B cell (primary cell): ENCODE measurements around the gene MYO1B. TPM values are rescaled to one million over a fixed set of nuclear protein-coding genes. Genes with fewer than 3 reads are reported as not detected.

Source experiments
- ATAC-seq: fragments of 200-7000 bp; cut with Tn5 transposase; one replicate; pipeline ENCODE4 v1.10.0; 2021; ENCODE audit warnings: low read depth, mild to moderate bottlenecking, moderate number of reproducible peaks, moderate library complexity
- CTCF ChIA-PET: fragments of 350-600 bp; sonication (Branson Sonifier 250); formaldehyde crosslinking; loops from one replicate; lab custom pipeline; 2021; ENCODE audit warnings: antibody characterized with exemption, inconsistent platforms; lab: Charles Lee
- POLR2A ChIA-PET: fragments of 350-600 bp; sonication (Branson Sonifier 250); formaldehyde crosslinking; loops from one replicate; lab custom pipeline; 2021; ENCODE audit warnings: antibody characterized with exemption; lab: Charles Lee
- DNase-seq: peaks from one replicate; pipeline ENCODE4 v3.0.0; 2013
- H2AFZ ChIP-seq: 2 replicates; pipeline ENCODE4 v1.6.1; 2012; ENCODE audit warnings: mild to moderate bottlenecking, low read depth, low read length; ENCODE audit not compliant: insufficient read depth, poor library complexity, severe bottlenecking
- H3K27ac ChIP-seq, 2 donors: 1 replicate in 1 of 2; 2 replicates in 1 of 2; pipeline ENCODE4 v1.5.1; 2012 to 2013; ENCODE audit warnings: low read length in 2 of 2, mild to moderate bottlenecking in 2 of 2, moderate library complexity in 1 of 2
- H3K27me3 ChIP-seq, 4 experiments: fragments of 200-600 bp in 1 of 4; sonication (generic) in 1 of 4; replicated peaks in 1 of 4; 1 replicate in 2 of 4; 2 replicates in 2 of 4; pipeline versions ENCODE4 v1.6.1 to v1.7.0; 2013 to 2016; ENCODE audit warnings: low read length in 3 of 4, mild to moderate bottlenecking in 2 of 4, mixed read lengths in 1 of 4, moderate library complexity in 1 of 4; ENCODE audit not compliant: insufficient read depth in 4 of 4, control insufficient read depth in 3 of 4; ENCODE audit errors: control extremely low read depth in 1 of 4
- H3K36me3 ChIP-seq, 2 experiments: replicated peaks in 1 of 2; 1 replicate in 1 of 2; 2 replicates in 1 of 2; pipeline versions ENCODE4 v1.6.1 to v1.7.1; 2013; ENCODE audit warnings: low read length in 1 of 2; ENCODE audit not compliant: insufficient read depth in 2 of 2, control insufficient read depth in 1 of 2; ENCODE audit errors: control extremely low read depth in 1 of 2, extremely low read depth in 1 of 2
- H3K4me1 ChIP-seq, 2 donors: fragments of 200-600 bp in 1 of 2; sonication (generic) in 1 of 2; 1 replicate in 1 of 2; 2 replicates in 1 of 2; pipeline versions ENCODE4 v1.5.1 to v1.6.1; 2013 to 2017; ENCODE audit warnings: low read length in 2 of 2; ENCODE audit not compliant: control insufficient read depth in 2 of 2, insufficient read depth in 2 of 2
- H3K4me2 ChIP-seq: replicated peaks from 2 replicates; pipeline ENCODE3; 2012; ENCODE audit warnings: mild to moderate bottlenecking, low read depth, low read length; ENCODE audit not compliant: poor library complexity, severe bottlenecking
- H3K4me3 ChIP-seq, 5 experiments: fragments of 200-600 bp in 1 of 5; sonication (generic) in 1 of 5; 1 replicate in 3 of 5; 2 replicates in 2 of 5; pipeline versions ENCODE4 v1.5.1 to v1.7.0; 2011 to 2016; ENCODE audit warnings: low read length in 4 of 5, mild to moderate bottlenecking in 4 of 5, low read depth in 2 of 5, control low read depth in 1 of 5, moderate library complexity in 1 of 5; ENCODE audit not compliant: insufficient read depth in 1 of 5; ENCODE audit errors: control extremely low read depth in 1 of 5, extremely low read depth in 1 of 5
- H3K79me2 ChIP-seq: fragments of 200-600 bp; sonication (generic); one replicate; pipeline ENCODE4 v1.6.0; 2016; ENCODE audit warnings: low read length; ENCODE audit not compliant: control insufficient read depth, insufficient read depth
- H3K9ac ChIP-seq: fragments of 200-600 bp; sonication (generic); 2 replicates; pipeline ENCODE4 v1.6.1; 2017; ENCODE audit warnings: mild to moderate bottlenecking, low read length, moderate library complexity
- H3K9me3 ChIP-seq, 3 donors: one replicate each; pipeline versions ENCODE4 v1.6.1 to v1.7.1; 2013; ENCODE audit warnings: low read length in 2 of 3; ENCODE audit not compliant: control insufficient read depth in 2 of 3, insufficient read depth in 1 of 3; ENCODE audit errors: control extremely low read depth in 1 of 3
- H4K20me1 ChIP-seq: 2 replicates; pipeline ENCODE4 v1.6.0; 2012; ENCODE audit warnings: mild to moderate bottlenecking, low read length; ENCODE audit not compliant: insufficient read depth, control insufficient read depth, poor library complexity, severe bottlenecking
- H3K27ac Mint-ChIP-seq: one replicate; pipeline ENCODE4 v1.8.0; 2021; ENCODE audit warnings: mixed read lengths
- H3K27me3 Mint-ChIP-seq: one replicate; pipeline ENCODE4 v1.8.0; 2021; ENCODE audit warnings: mixed read lengths
- H3K4me1 Mint-ChIP-seq: one replicate; pipeline ENCODE4 v1.8.0; 2021; ENCODE audit warnings: mixed read lengths
- H3K4me3 Mint-ChIP-seq: one replicate; pipeline ENCODE4 v1.8.0; 2021; ENCODE audit warnings: mixed read lengths
- H3K9me3 Mint-ChIP-seq: one replicate; pipeline ENCODE4 v1.8.0; 2022; ENCODE audit warnings: mixed read lengths; ENCODE audit not compliant: insufficient read depth
- CTCF ChIP-seq: fragments of 200-600 bp; IDR thresholded peaks from one replicate; pipeline ENCODE4 v1.8.0; 2022; ENCODE audit warnings: antibody characterized with exemption, mild to moderate bottlenecking
- EZH2 ChIP-seq: IDR thresholded peaks from 2 replicates; pipeline ENCODE4 v1.6.1; 2012; ENCODE audit warnings: borderline replicate concordance, low read depth, mild to moderate bottlenecking, moderate library complexity, low read length; ENCODE audit not compliant: insufficient read depth, poor library complexity, severe bottlenecking
- WGBS: methylation state at CpG from one replicate; pipeline ENCODE4 v1.1.5; 2013; ENCODE audit warnings: missing lambda C conversion rate; ENCODE audit not compliant: insufficient coverage; 5-methylcytosine and 5-hydroxymethylcytosine counted together
- intact Hi-C: fragments of 100-400 bp; cut with micrococcal nuclease; formaldehyde crosslinking; loops from one replicate; pipeline ENCODE4 v1.10.0; 2022
- polyA plus RNA-seq: library from polyadenylated mRNA; depleted of rRNA; stranded (reverse); fragments of >200 nt; gene quantifications from 2 replicates; pipeline ENCODE4 v1.2.3, GENCODE V29; 2012
- total RNA-seq, 2 donors: library from RNA; stranded (reverse); fragments of 120-200 nt in 1 of 2; gene quantifications; 1 replicate in 1 of 2; 2 replicates in 1 of 2; pipeline versions ENCODE4 v1.2.3 to v1.2.4, GENCODE V29; 2013 to 2022

The MYO1B gene
- total and polyA plus RNA-seq, 2 donors (not counting 1 experiment from before 2014, with no cell fraction given) = 0.67 to 4.4 TPM

DNA sequence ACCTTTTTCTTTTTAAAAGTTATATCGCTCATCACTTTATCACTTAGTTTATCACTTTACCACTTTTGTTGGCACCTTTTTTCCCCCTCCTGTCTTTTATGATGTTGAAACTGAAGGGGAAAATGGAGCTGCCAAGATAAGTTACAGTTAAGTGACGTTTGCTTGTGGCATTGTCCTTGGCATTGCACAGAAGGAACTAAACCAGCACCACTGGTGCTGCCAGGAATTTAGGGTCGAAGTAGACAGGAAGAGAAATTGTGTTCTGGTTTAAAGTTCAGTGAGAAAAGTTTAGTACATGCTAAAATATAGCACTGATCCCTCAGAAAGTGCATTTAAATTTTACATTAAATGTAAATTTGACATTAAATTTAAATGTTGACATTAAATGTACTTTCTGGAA, 49.9 kb downstream of the MYO1B start:
- ATAC-seq (no peak), DNase-seq (no peak)
- Histone ChIP-seq H3K79me2 (no peaks in the 10 kb centered on the region), H3K4me2 (no peak overlapping the region), H3K4me1 (peaks cover 0 to 10% of the 10 kb centered on the region in 2 donors), H3K27ac (no peak overlapping the region), H3K9ac (no peak overlapping the region), H4K20me1 (no peaks in the 10 kb centered on the region), H3K9me3 (no peaks in the 10 kb centered on the region), H3K36me3 (no peaks in the 10 kb centered on the region), H3K27me3 (no peaks in the 10 kb centered on the region), H3K4me3 (no peak overlapping the region), H2AFZ (no peak overlapping the region)
- H3K4me1 Mint-ChIP-seq = peaks cover 16% of the 10 kb centered on the region
- 43% methylated on average over 1 of the region's 3 CpGs for WGBS
- H3K4me3 Mint-ChIP-seq = no peak overlapping the region
- H3K9me3 Mint-ChIP-seq = no peaks in the 10 kb centered on the region
- TF ChIP-seq EZH2 = no peak
- no peak for TF ChIP-seq CTCF
- intact Hi-C loops = loop anchor here (5.0 kb wide), 1 partner anchor 48 kb away; the partner anchor contains the start of gene MYO1B
- ChIA-PET CTCF (no interaction called here), POLR2A (no interaction called here)
- peaks cover 4% of the 10 kb centered on the region for H3K27me3 Mint-ChIP-seq
- no peak overlapping the region for H3K27ac Mint-ChIP-seq

- POLR2A ChIA-PET = interaction anchor here (0.7 kb wide), 1 partner anchor 24 kb away, joined by 3 read pairs; no protein-coding TSS in a partner anchor
- CTCF ChIA-PET = no interaction called here
These were observed 51.1 kb downstream of the MYO1B start for GRCh38 chr2:191296083-191297006.

More at GRCh38 chr2:191296083-191297006, 51.1 kb downstream of the MYO1B start:
- Histone ChIP-seq H3K4me3 (no peak overlapping the region), H3K4me1 (peaks cover 0 to 2% of the 10 kb centered on the region in 2 donors), H3K4me2 (no peak overlapping the region), H3K79me2 (no peaks in the 10 kb centered on the region), H3K9me3 (no peaks in the 10 kb centered on the region), H3K27ac (no peak overlapping the region), H2AFZ (no peak overlapping the region), H3K9ac (no peak overlapping the region), H3K27me3 (no peaks in the 10 kb centered on the region), H3K36me3 (no peaks in the 10 kb centered on the region), H4K20me1 (no peaks in the 10 kb centered on the region)
- TF ChIP-seq EZH2 (no peak), CTCF (no peak)
- intact Hi-C loops = loop anchor here (5.0 kb wide), 1 partner anchor 49 kb away; the partner anchor contains the start of gene MYO1B
- ATAC-seq (no peak), DNase-seq (no peak)
- no peak overlapping the region for H3K4me3 Mint-ChIP-seq
- no peaks in the 10 kb centered on the region for H3K9me3 Mint-ChIP-seq
- peaks cover 4% of the 10 kb centered on the region for H3K27me3 Mint-ChIP-seq
- no peak overlapping the region for H3K27ac Mint-ChIP-seq
- no CpG with 5 or more reads among the region's 8 CpGs for WGBS
- peaks cover 10% of the 10 kb centered on the region for H3K4me1 Mint-ChIP-seq
